GM12878 (cell line): ENCODE data around the gene PLEKHA7. TPM values are rescaled to one million over a fixed set of nuclear protein-coding genes. Genes with fewer than 3 reads are reported as not detected.

Experiments
- BHLHE40 ChIP-seq, 2 experiments: fragments of 450-650 bp in 1 of 2; IDR thresholded peaks; 2 replicates each; pipeline ENCODE4 v1.6.1; 2011 to 2017; ENCODE audit warnings: low read depth in 2 of 2, borderline replicate concordance in 1 of 2, improper control_type of control experiment in 1 of 2, low read length in 1 of 2, mild to moderate bottlenecking in 1 of 2
- BMI1 ChIP-seq: fragments of 450-650 bp; IDR thresholded peaks from 2 replicates; pipeline ENCODE4 v1.6.1; 2016; ENCODE audit warnings: mild to moderate bottlenecking, moderate library complexity, borderline replicate concordance
- EGR1 ChIP-seq, 2 experiments: IDR thresholded peaks; 1 replicate in 1 of 2; 2 replicates in 1 of 2; pipeline ENCODE4 v1.6.1; 2011 to 2012; ENCODE audit warnings: low read depth in 2 of 2, low read length in 2 of 2, borderline replicate concordance in 1 of 2, mild to moderate bottlenecking in 1 of 2, moderate library complexity in 1 of 2
- GATAD2B ChIP-seq: fragments of 450-650 bp; conservative IDR thresholded peaks from 2 replicates; pipeline ENCODE4 v1.6.1; 2017; ENCODE audit warnings: low read depth, mild to moderate bottlenecking, moderate library complexity
- NFXL1 ChIP-seq: fragments of 450-650 bp; IDR thresholded peaks from 2 replicates; pipeline ENCODE4 v1.6.1; 2017; ENCODE audit warnings: antibody characterized with exemption, mild to moderate bottlenecking, borderline replicate concordance
- PML ChIP-seq: IDR thresholded peaks from 2 replicates; pipeline ENCODE4 v1.6.1; 2012; ENCODE audit warnings: low read length, inconsistent platforms
- PRDM15 ChIP-seq: fragments of 450-650 bp; formaldehyde crosslinking; IDR thresholded peaks from 2 replicates; pipeline ENCODE4 v1.4.0; 2020; ENCODE audit warnings: mild to moderate bottlenecking, moderate library complexity
- RFX5 ChIP-seq: IDR thresholded peaks from 2 replicates; pipeline ENCODE4 v1.6.1; 2011; ENCODE audit warnings: low read depth, low read length, improper control_type of control experiment
- SIX5 ChIP-seq: IDR thresholded peaks from 2 replicates; pipeline ENCODE4 v1.6.1; 2011; ENCODE audit warnings: mild to moderate bottlenecking, low read depth, low read length, moderate library complexity; ENCODE audit not compliant: severe bottlenecking
- SREBF1 ChIP-seq: IDR thresholded peaks from 2 replicates; pipeline ENCODE4 v1.6.1; 2012; ENCODE audit warnings: mild to moderate bottlenecking, low read length
- SREBF2 ChIP-seq: IDR thresholded peaks from 2 replicates; pipeline ENCODE4 v1.6.1; 2012; ENCODE audit warnings: mild to moderate bottlenecking, low read length
- TBL1XR1 ChIP-seq: IDR thresholded peaks from 2 replicates; pipeline ENCODE4 v1.6.1; 2012; ENCODE audit warnings: low read depth, low read length, improper control_type of control experiment
- YY1 ChIP-seq: IDR thresholded peaks from 2 replicates; pipeline ENCODE4 v1.6.1; 2011; ENCODE audit warnings: low read depth, mild to moderate bottlenecking, low read length
- ZBTB11 ChIP-seq: fragments of 450-650 bp; formaldehyde crosslinking; IDR thresholded peaks from 2 replicates; pipeline ENCODE4 v1.5.0; 2022; ENCODE audit warnings: mild to moderate bottlenecking, missing genetic modification characterization
- ZNF207 ChIP-seq: fragments of 450-650 bp; IDR thresholded peaks from 2 replicates; pipeline ENCODE4 v1.6.1; 2014; ENCODE audit warnings: antibody characterized with exemption, mild to moderate bottlenecking, borderline replicate concordance
- polyA plus RNA-seq, 11 experiments: library from polyadenylated mRNA; depleted of rRNA in 4 of 11; unstranded in 6 of 11; stranded (reverse) in 5 of 11; fragments of >200 nt; fragmentation: Nextera tagmentation in 4 of 11; fragmentation: Illumina TruSeq in 1 of 11; extraction: Ambion mirVana in 4 of 11; extraction: Trizol in 1 of 11; gene quantifications; 1 replicate in 1 of 11; 2 replicates in 10 of 11; pipeline versions ENCODE4 v1.2.1 to v1.2.3, GENCODE V29; 2011 to 2016; ENCODE audit warnings: inconsistent platforms in 2 of 11, missing spikeins in 2 of 11, low read depth in 1 of 11
- total RNA-seq, 4 experiments: library from RNA; depleted of rRNA in 3 of 4; stranded (reverse); fragments of >200 nt in 3 of 4; fragmentation: Illumina TruSeq in 1 of 4; extraction: Trizol in 1 of 4; gene quantifications; 2 replicates each; pipeline versions ENCODE4 v1.2.1 to v1.2.3, GENCODE V29; 2013 to 2021

The PLEKHA7 gene
- total and polyA plus RNA-seq, 10 of the 15 experiments (the other 5 are each of a cell fraction or from before 2014, with no cell fraction given): 0.45 to 5.3 (median 2.1) TPM

- no peak for TF ChIP-seq NFXL1
- no peak for TF ChIP-seq GATAD2B
- TF ChIP-seq PRDM15: no peak
- no peak for TF ChIP-seq BHLHE40 (IDR thresholded peaks at IDR 0.05; ENCODE audit: borderline replicate concordance in 1 of 2, low read depth in 2 of 2, low read length in 1 of 2)
- TF ChIP-seq SREBF2: no peak
- TF ChIP-seq ZBTB11 (CRISPR knock-in tag): no peak
- TF ChIP-seq TBL1XR1: no peak
- TF ChIP-seq YY1: 0 out of 2 replicates have a peak, but pooled peaks have one; percentile 38
- TF ChIP-seq ZNF207: no peak
- TF ChIP-seq PML: no peak
- no peak for TF ChIP-seq BMI1
- TF ChIP-seq SREBF1: no peak
- TF ChIP-seq RFX5: no peak
- no peak for TF ChIP-seq EGR1 (IDR thresholded peaks at IDR 0.05; ENCODE audit: borderline replicate concordance in 1 of 2, low read depth in 2 of 2, low read length in 2 of 2)
- no peak for TF ChIP-seq SIX5
- TF ChIP-seq, all 136 proteins: peak for 4
Observed at GRCh38 chr11:16788141-16789062, 225.8 kb downstream of the PLEKHA7 start (continued).
